Measurements from ENCODE around the gene MAP2K7.

MAP2K7 gene

GRCh38 chr19:7902796-7903243 lies 857 bp upstream of the MAP2K7 start:
- H3K4me3 ChIP-seq (ENCODE audit: low read depth, low read length), result peak overlapping the region; percentile 80
- DNase-seq (ENCODE audit: low read depth), result no peak

GRCh38 chr19:7904074-7905020 lies 670 bp downstream of the MAP2K7 start:
- peak overlapping the region; percentile 85 for H3K4me3 ChIP-seq (ENCODE audit: low read depth, low read length)
- no peak for DNase-seq (ENCODE audit: low read depth)

- peak overlapping the region; percentile 85 for H3K4me3 ChIP-seq (ENCODE audit: low read depth, low read length)
- DNase-seq (ENCODE audit: low read depth), result no peak
Observed at GRCh38 chr19:7905268-7905667, 1.6 kb downstream of the MAP2K7 start.

- H3K4me3 ChIP-seq (ENCODE audit: low read depth, low read length), result no peak overlapping the region
- no peak for DNase-seq (ENCODE audit: low read depth)
Observed at GRCh38 chr19:7905859-7906258, 2.2 kb downstream of the MAP2K7 start.

- no peak for DNase-seq (ENCODE audit: low read depth)
- H3K4me3 ChIP-seq (ENCODE audit: low read depth, low read length), result no peak overlapping the region
Observed at GRCh38 chr19:7907122-7907521, 3.4 kb downstream of the MAP2K7 start.

- no peak overlapping the region for H3K4me3 ChIP-seq (ENCODE audit: low read depth, low read length)
Observed at GRCh38 chr19:7907544-7907943, 3.9 kb downstream of the MAP2K7 start.

GRCh38 chr19:7908078-7908699 lies 4.5 kb downstream of the MAP2K7 start:
- H3K4me3 ChIP-seq (ENCODE audit: low read depth, low read length), result no peak overlapping the region

More at GRCh38 chr19:7907544-7907943, 3.9 kb downstream of the MAP2K7 start:
- no peak for DNase-seq (ENCODE audit: low read depth)

GRCh38 chr19:7908742-7909461 lies 5.2 kb downstream of the MAP2K7 start:
- no peak overlapping the region for H3K4me3 ChIP-seq (ENCODE audit: low read depth, low read length)
- no peak for DNase-seq (ENCODE audit: low read depth)

More at GRCh38 chr19:7908078-7908699, 4.5 kb downstream of the MAP2K7 start:
- no peak for DNase-seq (ENCODE audit: low read depth)

- H3K4me3 ChIP-seq (ENCODE audit: low read depth, low read length), result no peak overlapping the region
- no peak for DNase-seq (ENCODE audit: low read depth)
Observed at GRCh38 chr19:7909471-7910067, 5.9 kb downstream of the MAP2K7 start.

GRCh38 chr19:7910321-7911161 lies 6.9 kb downstream of the MAP2K7 start:
- H3K4me3 ChIP-seq (ENCODE audit: low read depth, low read length), result no peak overlapping the region

GRCh38 chr19:7911508-7912143 lies 7.9 kb downstream of the MAP2K7 start:
- no peak overlapping the region for H3K4me3 ChIP-seq (ENCODE audit: low read depth, low read length)

More at GRCh38 chr19:7910321-7911161, 6.9 kb downstream of the MAP2K7 start:
- no peak for DNase-seq (ENCODE audit: low read depth)

GRCh38 chr19:7912144-7912696 lies 8.5 kb downstream of the MAP2K7 start:
- DNase-seq (ENCODE audit: low read depth), result no peak
- H3K4me3 ChIP-seq (ENCODE audit: low read depth, low read length), result no peak overlapping the region

More at GRCh38 chr19:7911508-7912143, 7.9 kb downstream of the MAP2K7 start:
- no peak for DNase-seq (ENCODE audit: low read depth)

- no peak overlapping the region for H3K4me3 ChIP-seq (ENCODE audit: low read depth, low read length)
- DNase-seq (ENCODE audit: low read depth), result no peak
Observed at GRCh38 chr19:7912697-7913564, 9.3 kb downstream of the MAP2K7 start.

GRCh38 chr19:7913652-7914051 lies 10.0 kb downstream of the MAP2K7 start:
- DNase-seq (ENCODE audit: low read depth), result no peak
- H3K4me3 ChIP-seq (ENCODE audit: low read depth, low read length), result no peak overlapping the region

GRCh38 chr19:7914099-7914498 lies 10.4 kb downstream of the MAP2K7 start:
- DNase-seq (ENCODE audit: low read depth), result no peak
- no peak overlapping the region for H3K4me3 ChIP-seq (ENCODE audit: low read depth, low read length)

GRCh38 chr19:7914598-7915045 lies 10.9 kb downstream of the MAP2K7 start, which contains the start of gene TGFBR3L:
Gene TGFBR3L (plus strand): TSS chr19:7914830.
- no peak for DNase-seq (ENCODE audit: low read depth)
- H3K4me3 ChIP-seq (ENCODE audit: low read depth, low read length), result peak within 1 kb of the TSS; percentile 51

Data from skeletal muscle cell (primary cell).